ENCODE data around the gene AASS.

Gene AASS

GRCh38 chr7:122054393-122054792 is 89.7 kb downstream of the AASS start:
- Histone ChIP-seq H3K27ac (ENCODE audit: low read depth, low read length) (no peak overlapping the region), H3K9me3 (ENCODE audit: insufficient read depth, low read length) (no peaks in the 10 kb centered on the region), H3K36me3 (ENCODE audit: low read length) (no peaks in the 10 kb centered on the region), H3K4me3 (ENCODE audit: insufficient read depth, low read length, poor library complexity, severe bottlenecking) (no peak overlapping the region), H3K9me2 (replicated peaks; ENCODE audit: insufficient read depth, low read length) (no peaks in the 10 kb centered on the region), H3K79me2 (ENCODE audit: insufficient read depth, low read length) (no peaks in the 10 kb centered on the region), H3F3A (ENCODE audit: insufficient read depth) (no peaks in the 10 kb centered on the region), H4K20me1 (ENCODE audit: low read depth, low read length) (no peaks in the 10 kb centered on the region), H3K4me2 (ENCODE audit: low read depth, low read length, poor library complexity, severe bottlenecking) (no peak overlapping the region), H2AFZ (ENCODE audit: low read depth, low read length, severe bottlenecking) (no peak overlapping the region), H3K27me3 (ENCODE audit: low read length) (no peaks in the 10 kb centered on the region), H3K9ac (ENCODE audit: low read length) (no peak overlapping the region)
- TF ChIP-seq, protein P1, sequence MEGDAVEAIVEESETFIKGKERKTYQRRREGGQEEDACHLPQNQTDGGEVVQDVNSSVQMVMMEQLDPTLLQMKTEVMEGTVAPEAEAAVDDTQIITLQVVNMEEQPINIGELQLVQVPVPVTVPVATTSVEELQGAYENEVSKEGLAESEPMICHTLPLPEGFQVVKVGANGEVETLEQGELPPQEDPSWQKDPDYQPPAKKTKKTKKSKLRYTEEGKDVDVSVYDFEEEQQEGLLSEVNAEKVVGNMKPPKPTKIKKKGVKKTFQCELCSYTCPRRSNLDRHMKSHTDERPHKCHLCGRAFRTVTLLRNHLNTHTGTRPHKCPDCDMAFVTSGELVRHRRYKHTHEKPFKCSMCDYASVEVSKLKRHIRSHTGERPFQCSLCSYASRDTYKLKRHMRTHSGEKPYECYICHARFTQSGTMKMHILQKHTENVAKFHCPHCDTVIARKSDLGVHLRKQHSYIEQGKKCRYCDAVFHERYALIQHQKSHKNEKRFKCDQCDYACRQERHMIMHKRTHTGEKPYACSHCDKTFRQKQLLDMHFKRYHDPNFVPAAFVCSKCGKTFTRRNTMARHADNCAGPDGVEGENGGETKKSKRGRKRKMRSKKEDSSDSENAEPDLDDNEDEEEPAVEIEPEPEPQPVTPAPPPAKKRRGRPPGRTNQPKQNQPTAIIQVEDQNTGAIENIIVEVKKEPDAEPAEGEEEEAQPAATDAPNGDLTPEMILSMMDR (IDR thresholded peaks at IDR 0.05; ENCODE audit: insufficient read depth, low read length, poor library complexity, severe bottlenecking), result no peak
- no peak for TF ChIP-seq EZH2phosphoT487 (conservative IDR thresholded peaks at IDR 0.05; ENCODE audit: low read length)

DNA sequence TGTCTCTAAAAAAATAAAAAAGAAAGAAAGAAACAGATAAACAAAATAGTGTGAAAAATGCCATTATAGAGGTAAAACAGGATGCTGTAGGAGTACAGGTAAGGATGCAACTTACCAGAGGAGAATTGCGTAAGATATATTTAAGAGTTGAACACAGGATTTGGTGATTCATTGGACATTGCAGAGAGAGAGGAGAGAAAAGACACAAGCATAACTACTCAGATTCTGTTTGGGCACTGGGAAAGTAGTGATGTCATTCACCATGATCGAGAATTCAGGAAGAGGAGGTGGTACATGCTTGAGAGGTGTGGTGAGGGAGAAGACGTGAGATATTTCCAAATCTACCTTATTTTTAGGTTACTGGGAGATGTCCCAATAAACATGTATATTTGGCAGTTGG is 97.6 kb downstream of the AASS start:
- H3K9me2 ChIP-seq (replicated peaks; ENCODE audit: insufficient read depth, low read length), result no peaks in the 10 kb centered on the region
- H3K27ac ChIP-seq (ENCODE audit: low read depth, low read length), result no peak overlapping the region
- H3K9ac ChIP-seq (ENCODE audit: low read length), result no peak overlapping the region
- H3K9me3 ChIP-seq (ENCODE audit: insufficient read depth, low read length), result no peaks in the 10 kb centered on the region
- no peaks in the 10 kb centered on the region for H3F3A ChIP-seq (ENCODE audit: insufficient read depth)
- no peak overlapping the region for H2AFZ ChIP-seq (ENCODE audit: low read depth, low read length, severe bottlenecking)
- H4K20me1 ChIP-seq (ENCODE audit: low read depth, low read length), result no peaks in the 10 kb centered on the region
- no peak overlapping the region for H3K4me2 ChIP-seq (ENCODE audit: low read depth, low read length, poor library complexity, severe bottlenecking)
- no peaks in the 10 kb centered on the region for H3K36me3 ChIP-seq (ENCODE audit: low read length)
- no peak overlapping the region for H3K4me3 ChIP-seq (ENCODE audit: insufficient read depth, low read length, poor library complexity, severe bottlenecking)
- no peaks in the 10 kb centered on the region for H3K79me2 ChIP-seq (ENCODE audit: insufficient read depth, low read length)
- no peak for TF ChIP-seq EZH2phosphoT487 (conservative IDR thresholded peaks at IDR 0.05; ENCODE audit: low read length)
- TF ChIP-seq, protein P1 (IDR thresholded peaks at IDR 0.05; ENCODE audit: insufficient read depth, low read length, poor library complexity, severe bottlenecking), result no peak
- no peaks in the 10 kb centered on the region for H3K27me3 ChIP-seq (ENCODE audit: low read length)

GRCh38 chr7:122040147-122040546 is 103.9 kb downstream of the AASS start:
- TF ChIP-seq EZH2phosphoT487 (conservative IDR thresholded peaks at IDR 0.05; ENCODE audit: low read length), result no peak
- TF ChIP-seq, protein P1 (IDR thresholded peaks at IDR 0.05; ENCODE audit: insufficient read depth, low read length, poor library complexity, severe bottlenecking), result no peak
- Histone ChIP-seq H4K20me1 (ENCODE audit: low read depth, low read length) (no peaks in the 10 kb centered on the region), H3K27me3 (ENCODE audit: low read length) (no peaks in the 10 kb centered on the region), H3K4me3 (ENCODE audit: insufficient read depth, low read length, poor library complexity, severe bottlenecking) (no peak overlapping the region), H3K9me2 (replicated peaks; ENCODE audit: insufficient read depth, low read length) (no peaks in the 10 kb centered on the region), H3F3A (ENCODE audit: insufficient read depth) (no peaks in the 10 kb centered on the region), H3K27ac (ENCODE audit: low read depth, low read length) (no peak overlapping the region), H3K4me2 (ENCODE audit: low read depth, low read length, poor library complexity, severe bottlenecking) (no peak overlapping the region), H2AFZ (ENCODE audit: low read depth, low read length, severe bottlenecking) (no peak overlapping the region), H3K9ac (ENCODE audit: low read length) (no peak overlapping the region), H3K79me2 (ENCODE audit: insufficient read depth, low read length) (no peaks in the 10 kb centered on the region), H3K36me3 (ENCODE audit: low read length) (no peaks in the 10 kb centered on the region), H3K9me3 (ENCODE audit: insufficient read depth, low read length) (no peaks in the 10 kb centered on the region)

All from SU-DHL-6 (cell line).